ENCODE measurements around the gene SAP30.

Gene SAP30

DNA sequence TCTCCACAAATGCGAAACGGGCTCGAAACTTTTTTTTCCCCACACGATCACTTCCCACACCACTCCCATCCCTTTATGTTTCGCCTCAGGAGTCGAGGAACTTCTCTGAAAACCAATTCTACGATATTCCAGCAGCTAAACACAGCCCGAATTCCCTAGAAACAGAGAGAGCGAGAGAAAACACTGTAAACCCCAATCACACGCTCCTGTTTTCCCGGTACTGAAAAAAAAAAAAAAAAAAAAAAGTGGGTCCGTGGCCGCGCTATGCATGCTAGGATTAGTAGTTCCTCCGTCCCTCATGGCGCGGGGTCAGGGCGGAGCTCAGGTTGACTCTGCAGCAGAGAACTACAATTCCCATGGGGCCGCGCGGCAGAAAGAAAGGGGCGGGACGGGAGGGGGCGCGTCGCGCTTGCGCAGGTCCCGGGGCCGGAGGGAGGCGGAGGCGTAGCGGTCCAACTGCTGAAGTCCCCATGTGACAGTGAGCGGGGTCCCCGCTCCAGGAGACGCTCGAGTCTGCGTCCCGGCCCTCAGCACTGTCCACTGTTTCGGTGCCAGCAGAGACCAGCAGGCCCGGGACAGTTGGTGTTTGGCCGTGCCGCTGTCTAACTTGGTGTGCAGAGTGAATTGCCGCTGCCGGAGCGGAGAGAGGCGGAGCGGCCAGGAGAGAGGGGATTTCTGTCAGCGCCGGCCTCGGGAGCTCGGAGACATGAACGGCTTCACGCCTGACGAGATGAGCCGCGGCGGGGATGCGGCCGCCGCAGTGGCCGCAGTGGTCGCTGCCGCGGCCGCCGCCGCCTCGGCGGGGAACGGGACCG lies at the start of gene SAP30:
TSS of gene SAP30 (plus strand) at position 478 of the 815 bp plus-strand sequence. CDS start at position 707, 229 bp downstream.
- H3K4me3 ChIP-seq (ENCODE audit: low read depth, low read length) = peak within 1 kb of the TSS; percentile 83
- TF ChIP-seq, protein P1, sequence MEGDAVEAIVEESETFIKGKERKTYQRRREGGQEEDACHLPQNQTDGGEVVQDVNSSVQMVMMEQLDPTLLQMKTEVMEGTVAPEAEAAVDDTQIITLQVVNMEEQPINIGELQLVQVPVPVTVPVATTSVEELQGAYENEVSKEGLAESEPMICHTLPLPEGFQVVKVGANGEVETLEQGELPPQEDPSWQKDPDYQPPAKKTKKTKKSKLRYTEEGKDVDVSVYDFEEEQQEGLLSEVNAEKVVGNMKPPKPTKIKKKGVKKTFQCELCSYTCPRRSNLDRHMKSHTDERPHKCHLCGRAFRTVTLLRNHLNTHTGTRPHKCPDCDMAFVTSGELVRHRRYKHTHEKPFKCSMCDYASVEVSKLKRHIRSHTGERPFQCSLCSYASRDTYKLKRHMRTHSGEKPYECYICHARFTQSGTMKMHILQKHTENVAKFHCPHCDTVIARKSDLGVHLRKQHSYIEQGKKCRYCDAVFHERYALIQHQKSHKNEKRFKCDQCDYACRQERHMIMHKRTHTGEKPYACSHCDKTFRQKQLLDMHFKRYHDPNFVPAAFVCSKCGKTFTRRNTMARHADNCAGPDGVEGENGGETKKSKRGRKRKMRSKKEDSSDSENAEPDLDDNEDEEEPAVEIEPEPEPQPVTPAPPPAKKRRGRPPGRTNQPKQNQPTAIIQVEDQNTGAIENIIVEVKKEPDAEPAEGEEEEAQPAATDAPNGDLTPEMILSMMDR (IDR thresholded peaks at IDR 0.05; ENCODE audit: low read depth, low read length) = no peak

DNA sequence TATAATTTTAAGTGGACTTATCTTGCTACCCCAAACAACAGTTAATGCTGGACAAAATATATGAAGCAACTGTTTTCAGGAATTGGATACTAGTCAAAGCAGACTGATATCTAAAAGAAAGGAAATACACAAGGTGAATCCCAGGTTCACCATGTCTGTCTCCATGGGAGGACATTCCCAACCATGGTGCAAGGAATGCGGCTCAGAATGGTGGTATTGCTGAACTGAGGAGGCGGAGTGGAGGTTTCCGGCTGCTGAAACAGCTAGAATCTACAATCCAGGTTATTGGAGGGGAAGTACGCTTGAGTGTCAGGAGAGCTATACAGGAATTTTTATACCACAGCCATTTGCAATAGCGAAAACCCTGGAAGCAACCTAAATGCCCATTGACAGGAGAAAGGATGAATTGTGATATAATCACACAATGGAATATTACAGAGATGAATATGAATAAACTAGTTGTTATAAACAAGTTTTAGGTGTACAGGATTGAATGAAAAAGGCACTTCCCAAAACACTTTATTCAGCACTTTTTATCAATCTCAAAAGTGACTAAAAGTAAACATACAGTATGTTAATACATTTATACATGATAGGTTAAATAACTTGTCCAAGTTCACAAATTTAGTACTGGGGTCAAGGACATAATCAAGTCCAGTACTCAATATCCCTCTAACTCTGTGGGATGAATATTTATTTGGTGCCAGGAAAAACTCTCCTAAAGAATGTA lies 45.6 kb upstream of the SAP30 start:
- H3K4me3 ChIP-seq (ENCODE audit: low read depth, low read length) = no peak overlapping the region
- TF ChIP-seq, protein P1 (IDR thresholded peaks at IDR 0.05; ENCODE audit: low read depth, low read length) = no peak

- no peak overlapping the region for H3K4me3 ChIP-seq (ENCODE audit: low read depth, low read length)
- TF ChIP-seq, protein P1 (IDR thresholded peaks at IDR 0.05; ENCODE audit: low read depth, low read length) = no peak
Measured at GRCh38 chr4:173328236-173328901, 42.4 kb upstream of the SAP30 start.

GRCh38 chr4:173330590-173330989 lies 40.2 kb upstream of the SAP30 start:
- no peak overlapping the region for H3K4me3 ChIP-seq (ENCODE audit: low read depth, low read length)

GRCh38 chr4:173332021-173332487 lies 38.7 kb upstream of the SAP30 start:
- TF ChIP-seq, protein P1 (IDR thresholded peaks at IDR 0.05; ENCODE audit: low read depth, low read length) = no peak
- H3K4me3 ChIP-seq (ENCODE audit: low read depth, low read length) = peak overlapping the region; percentile 97

More at GRCh38 chr4:173330590-173330989, 40.2 kb upstream of the SAP30 start:
- TF ChIP-seq, protein P1 (IDR thresholded peaks at IDR 0.05; ENCODE audit: low read depth, low read length) = no peak

GRCh38 chr4:173332963-173333657 lies 37.6 kb upstream of the SAP30 start:
- TF ChIP-seq, protein P1 (IDR thresholded peaks at IDR 0.05; ENCODE audit: low read depth, low read length) = no peak
- H3K4me3 ChIP-seq (ENCODE audit: low read depth, low read length) = peak overlapping the region; percentile 97

Measured in WI38 (cell line).